Measurements from ENCODE around the gene FAM120AOS.

DNA sequence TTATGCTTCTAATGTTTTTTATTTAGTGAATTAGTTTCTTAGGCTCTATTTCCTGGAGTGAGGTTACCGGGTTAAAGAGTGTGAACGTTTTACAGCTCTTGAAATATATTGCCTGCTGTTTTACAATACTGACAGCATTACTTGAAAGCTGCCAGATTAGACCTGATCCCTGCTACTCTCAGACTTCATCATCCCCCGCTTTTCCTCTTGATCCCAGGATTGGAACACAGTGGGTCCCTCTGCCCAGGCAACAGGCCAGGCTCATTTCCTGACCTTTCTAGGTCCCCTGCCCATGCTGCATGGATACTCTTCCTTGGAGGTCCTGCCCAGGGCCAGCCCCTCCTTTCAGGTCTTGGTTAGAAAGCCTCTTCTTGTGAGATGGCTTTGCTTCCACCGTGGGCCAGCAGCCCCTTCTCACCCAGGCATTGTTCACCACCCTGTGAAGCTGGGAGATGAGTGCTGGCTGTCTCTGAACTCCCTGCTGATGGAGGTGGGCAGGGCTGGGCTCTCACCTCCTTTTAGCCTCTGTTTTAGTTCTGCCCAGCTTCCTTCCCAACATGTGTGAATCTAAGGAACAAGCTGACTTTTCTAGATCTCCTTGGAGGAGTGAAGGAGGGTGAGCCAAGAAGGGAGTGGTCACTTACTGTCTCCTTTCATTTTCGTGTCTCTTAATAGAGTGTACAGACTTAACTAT, 15.5 kb upstream of the FAM120AOS start:
- TF ChIP-seq, protein P1, sequence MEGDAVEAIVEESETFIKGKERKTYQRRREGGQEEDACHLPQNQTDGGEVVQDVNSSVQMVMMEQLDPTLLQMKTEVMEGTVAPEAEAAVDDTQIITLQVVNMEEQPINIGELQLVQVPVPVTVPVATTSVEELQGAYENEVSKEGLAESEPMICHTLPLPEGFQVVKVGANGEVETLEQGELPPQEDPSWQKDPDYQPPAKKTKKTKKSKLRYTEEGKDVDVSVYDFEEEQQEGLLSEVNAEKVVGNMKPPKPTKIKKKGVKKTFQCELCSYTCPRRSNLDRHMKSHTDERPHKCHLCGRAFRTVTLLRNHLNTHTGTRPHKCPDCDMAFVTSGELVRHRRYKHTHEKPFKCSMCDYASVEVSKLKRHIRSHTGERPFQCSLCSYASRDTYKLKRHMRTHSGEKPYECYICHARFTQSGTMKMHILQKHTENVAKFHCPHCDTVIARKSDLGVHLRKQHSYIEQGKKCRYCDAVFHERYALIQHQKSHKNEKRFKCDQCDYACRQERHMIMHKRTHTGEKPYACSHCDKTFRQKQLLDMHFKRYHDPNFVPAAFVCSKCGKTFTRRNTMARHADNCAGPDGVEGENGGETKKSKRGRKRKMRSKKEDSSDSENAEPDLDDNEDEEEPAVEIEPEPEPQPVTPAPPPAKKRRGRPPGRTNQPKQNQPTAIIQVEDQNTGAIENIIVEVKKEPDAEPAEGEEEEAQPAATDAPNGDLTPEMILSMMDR (IDR thresholded peaks at IDR 0.05; ENCODE audit: poor library complexity, severe bottlenecking): no peak
- TF ChIP-seq POLR2AphosphoS5 (IDR thresholded peaks at IDR 0.05) (peak; percentile 8), EP300 (conservative IDR thresholded peaks at IDR 0.05; ENCODE audit: poor library complexity, severe bottlenecking) (no peak), RAD21 (conservative IDR thresholded peaks at IDR 0.05) (no peak), EZH2 (IDR thresholded peaks at IDR 0.05; ENCODE audit: borderline replicate concordance, insufficient read depth, low read length, poor library complexity, severe bottlenecking) (no peak), MXI1 (conservative IDR thresholded peaks at IDR 0.05; ENCODE audit: poor library complexity, severe bottlenecking) (no peak), SMC3 (conservative IDR thresholded peaks at IDR 0.05; ENCODE audit: poor library complexity) (no peak), TAF1 (IDR thresholded peaks at IDR 0.05; ENCODE audit: low read depth) (no peak)
- TF ChIP-seq, protein P2, sequence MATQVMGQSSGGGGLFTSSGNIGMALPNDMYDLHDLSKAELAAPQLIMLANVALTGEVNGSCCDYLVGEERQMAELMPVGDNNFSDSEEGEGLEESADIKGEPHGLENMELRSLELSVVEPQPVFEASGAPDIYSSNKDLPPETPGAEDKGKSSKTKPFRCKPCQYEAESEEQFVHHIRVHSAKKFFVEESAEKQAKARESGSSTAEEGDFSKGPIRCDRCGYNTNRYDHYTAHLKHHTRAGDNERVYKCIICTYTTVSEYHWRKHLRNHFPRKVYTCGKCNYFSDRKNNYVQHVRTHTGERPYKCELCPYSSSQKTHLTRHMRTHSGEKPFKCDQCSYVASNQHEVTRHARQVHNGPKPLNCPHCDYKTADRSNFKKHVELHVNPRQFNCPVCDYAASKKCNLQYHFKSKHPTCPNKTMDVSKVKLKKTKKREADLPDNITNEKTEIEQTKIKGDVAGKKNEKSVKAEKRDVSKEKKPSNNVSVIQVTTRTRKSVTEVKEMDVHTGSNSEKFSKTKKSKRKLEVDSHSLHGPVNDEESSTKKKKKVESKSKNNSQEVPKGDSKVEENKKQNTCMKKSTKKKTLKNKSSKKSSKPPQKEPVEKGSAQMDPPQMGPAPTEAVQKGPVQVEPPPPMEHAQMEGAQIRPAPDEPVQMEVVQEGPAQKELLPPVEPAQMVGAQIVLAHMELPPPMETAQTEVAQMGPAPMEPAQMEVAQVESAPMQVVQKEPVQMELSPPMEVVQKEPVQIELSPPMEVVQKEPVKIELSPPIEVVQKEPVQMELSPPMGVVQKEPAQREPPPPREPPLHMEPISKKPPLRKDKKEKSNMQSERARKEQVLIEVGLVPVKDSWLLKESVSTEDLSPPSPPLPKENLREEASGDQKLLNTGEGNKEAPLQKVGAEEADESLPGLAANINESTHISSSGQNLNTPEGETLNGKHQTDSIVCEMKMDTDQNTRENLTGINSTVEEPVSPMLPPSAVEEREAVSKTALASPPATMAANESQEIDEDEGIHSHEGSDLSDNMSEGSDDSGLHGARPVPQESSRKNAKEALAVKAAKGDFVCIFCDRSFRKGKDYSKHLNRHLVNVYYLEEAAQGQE (IDR thresholded peaks at IDR 0.05; ENCODE audit: borderline replicate concordance): no peak
